HCT116 (cell line): Measurements from ENCODE around the gene GPR150. TPM values are rescaled to one million over a fixed set of nuclear protein-coding genes. Genes with fewer than 3 reads are reported as not detected.

ENCODE experiments used
- ATAC-seq: fragments of 200-7000 bp; cut with Tn5 transposase; 2 replicates; pipeline ENCODE4 v1.9.1; 2020; ENCODE audit warnings: mild to moderate bottlenecking, moderate library complexity
- BruUV-seq: library from RNA; stranded (reverse); fragments of 400-500 nt; replicated peaks from 2 replicates; lab custom pipeline; 2021; lab: Mats Ljungman, UMichigan
- CTCF ChIA-PET: fragments of 300-600 bp; sonication (Branson Sonifier 250); formaldehyde crosslinking; loops from one replicate; lab custom pipeline; 2021; ENCODE audit warnings: antibody characterized with exemption; lab: Charles Lee
- POLR2A ChIA-PET: fragments of 300-600, 350-600 bp; sonication (Branson Sonifier 250); formaldehyde crosslinking; loops from one replicate; lab custom pipeline; 2021; ENCODE audit warnings: antibody characterized with exemption; lab: Charles Lee
- RAD21 ChIA-PET, 2 experiments: fragments of 300-600 bp; sonication (Branson Sonifier 250); formaldehyde crosslinking; loops; one replicate each; lab custom pipeline; 2023; ENCODE audit warnings: low total read pairs in 2 of 2; ENCODE audit not compliant: uncharacterized antibody in 2 of 2, unreplicated experiment in 2 of 2, low non-redundant PET in 1 of 2; lab: Charles Lee
- DNase-seq: peaks from one replicate; pipeline ENCODE4 v3.0.0-alpha.2; 2010; ENCODE audit warnings: low read depth, low spot score
- H2AFZ ChIP-seq: fragments of 200-600 bp; shearing (Covaris generic), sonication (generic); 2 replicates; pipeline ENCODE4 v1.6.1; 2017; ENCODE audit warnings: low read depth, mixed run types, mixed read lengths, antibody characterized with exemption, low read length; ENCODE audit not compliant: poor library complexity, severe bottlenecking
- H3K27ac ChIP-seq: 2 replicates; pipeline ENCODE4 v1.5.1; 2012; ENCODE audit warnings: low read depth, low read length
- H3K27me3 ChIP-seq: fragments of 200-600 bp; sonication (generic); 2 replicates; pipeline ENCODE4 v1.6.1; 2016; ENCODE audit warnings: mixed run types, low read length, mixed read lengths; ENCODE audit not compliant: insufficient read depth
- H3K36me3 ChIP-seq, 2 experiments: fragments of 200-500 bp in 1 of 2; fragments of 200-600 bp in 1 of 2; sonication (Bioruptor generic) in 1 of 2; sonication (generic) in 1 of 2; 2 replicates each; pipeline versions ENCODE4 v1.5.1 to v1.6.1; 2014 to 2016; ENCODE audit warnings: low read length in 2 of 2, inconsistent platforms in 1 of 2, mixed read lengths in 1 of 2, mixed run types in 1 of 2; ENCODE audit not compliant: insufficient read depth in 2 of 2, control insufficient read depth in 1 of 2
- H3K4me1 ChIP-seq, 2 experiments: fragments of 200-600 bp in 1 of 2; sonication (generic) in 1 of 2; 2 replicates each; pipeline versions ENCODE4 v1.5.1 to v1.6.1; 2012 to 2017; ENCODE audit warnings: low read length in 2 of 2, inconsistent platforms in 1 of 2, mild to moderate bottlenecking in 1 of 2, mixed read lengths in 1 of 2, mixed run types in 1 of 2, moderate library complexity in 1 of 2; ENCODE audit not compliant: insufficient read depth in 2 of 2, control insufficient read depth in 1 of 2
- H3K4me2 ChIP-seq: fragments of 200-600 bp; sonication (generic); 2 replicates; pipeline ENCODE4 v1.6.1; 2017; ENCODE audit warnings: mixed run types, low read length, mixed read lengths
- H3K4me3 ChIP-seq, 2 experiments: fragments of 200-600 bp in 1 of 2; sonication (generic) in 1 of 2; replicated peaks in 1 of 2; 2 replicates each; pipeline ENCODE4 v1.5.1; 2011 to 2016; ENCODE audit warnings: low read length in 2 of 2, control low read depth in 1 of 2, low read depth in 1 of 2, mild to moderate bottlenecking in 1 of 2, mixed read lengths in 1 of 2, mixed run types in 1 of 2
- H3K79me2 ChIP-seq: fragments of 200-600 bp; sonication (generic); 2 replicates; pipeline ENCODE4 v1.6.1; 2017; ENCODE audit warnings: mild to moderate bottlenecking, mixed run types, low read length, moderate library complexity, mixed read lengths; ENCODE audit not compliant: insufficient read depth
- H3K9ac ChIP-seq: fragments of 200-600 bp; sonication (generic); 2 replicates; pipeline ENCODE4 v1.6.1; 2016; ENCODE audit warnings: low read length, mixed read lengths
- H3K9me2 ChIP-seq: fragments of 200-600 bp; sonication (generic), shearing (Covaris generic); 2 replicates; pipeline ENCODE4 v1.6.1; 2017; ENCODE audit warnings: mixed run types, mild to moderate bottlenecking, moderate library complexity; ENCODE audit not compliant: insufficient read depth
- H3K9me3 ChIP-seq, 2 experiments: fragments of 200-500 bp in 1 of 2; fragments of 200-600 bp in 1 of 2; sonication (Bioruptor generic) in 1 of 2; sonication (generic) in 1 of 2; 2 replicates each; pipeline ENCODE4 v1.6.1; 2014 to 2017; ENCODE audit warnings: low read length in 2 of 2, mixed read lengths in 2 of 2, inconsistent platforms in 1 of 2, low read depth in 1 of 2, mild to moderate bottlenecking in 1 of 2, mixed run types in 1 of 2, moderate library complexity in 1 of 2; ENCODE audit not compliant: control insufficient read depth in 1 of 2, insufficient read depth in 1 of 2
- H4K20me1 ChIP-seq: fragments of 200-600 bp; sonication (generic), shearing (Covaris generic); 2 replicates; pipeline ENCODE4 v1.6.1; 2017; ENCODE audit warnings: mixed run types, mild to moderate bottlenecking, moderate library complexity; ENCODE audit not compliant: insufficient read depth
- ATF3 ChIP-seq: IDR thresholded peaks from 2 replicates; pipeline ENCODE4 v1.6.1; 2012
- CBX3 ChIP-seq: IDR thresholded peaks from 2 replicates; pipeline ENCODE4 v1.6.1; 2012; ENCODE audit warnings: low read depth
- CEBPB ChIP-seq: IDR thresholded peaks from 2 replicates; pipeline ENCODE4 v1.6.1; 2012; ENCODE audit warnings: low read depth
- ELF1 ChIP-seq: IDR thresholded peaks from 2 replicates; pipeline ENCODE4 v1.6.1; 2012; ENCODE audit warnings: low read depth, borderline replicate concordance
- EZH2 ChIP-seq: fragments of 200-600 bp; sonication (generic); IDR thresholded peaks from 2 replicates; pipeline ENCODE4 v1.6.1; 2017; ENCODE audit warnings: antibody characterized with exemption, mixed run types
- EZH2phosphoT487 ChIP-seq: fragments of 200-600 bp; IDR thresholded peaks from 2 replicates; pipeline ENCODE4 v1.6.1; 2018; ENCODE audit warnings: antibody characterized with exemption, borderline replicate concordance
- JUND ChIP-seq: IDR thresholded peaks from 2 replicates; pipeline ENCODE4 v1.6.1; 2012
- MAX ChIP-seq: IDR thresholded peaks from 2 replicates; pipeline ENCODE4 v1.6.1; 2012
- POLR2A ChIP-seq: IDR thresholded peaks from 2 replicates; pipeline ENCODE4 v1.7.0; 2011; ENCODE audit warnings: borderline replicate concordance; ENCODE audit not compliant: insufficient read depth, insufficient read length; ENCODE audit errors: extremely low read depth
- RAD21 ChIP-seq: IDR thresholded peaks from 2 replicates; pipeline ENCODE4 v1.6.1; 2012; ENCODE audit warnings: low read depth, mild to moderate bottlenecking
- REST ChIP-seq: IDR thresholded peaks from 2 replicates; pipeline ENCODE4 v1.6.1; 2012; ENCODE audit warnings: low read depth
- SIN3A ChIP-seq: IDR thresholded peaks from 2 replicates; pipeline ENCODE4 v1.6.1; 2012; ENCODE audit warnings: low read depth
- SP1 ChIP-seq: IDR thresholded peaks from 2 replicates; pipeline ENCODE4 v1.6.1; 2012; ENCODE audit warnings: low read depth
- SRF ChIP-seq: IDR thresholded peaks from 2 replicates; pipeline ENCODE4 v1.6.1; 2012; ENCODE audit warnings: low read depth
- TCF7L2 ChIP-seq: IDR thresholded peaks from 2 replicates; pipeline ENCODE4 v1.7.0; 2011; ENCODE audit warnings: borderline replicate concordance, inconsistent platforms; ENCODE audit not compliant: insufficient read depth, insufficient read length; ENCODE audit errors: extremely low read depth
- YY1 ChIP-seq: IDR thresholded peaks from 2 replicates; pipeline ENCODE4 v1.6.1; 2011; ENCODE audit warnings: low read length, low read depth, moderate library complexity, mild to moderate bottlenecking; ENCODE audit not compliant: insufficient replicate concordance; ENCODE audit errors: extremely low read depth
- ZFX ChIP-seq: fragments of 450-650 bp; IDR thresholded peaks from 2 replicates; pipeline ENCODE4 v1.6.1; 2017
- ZNF274 ChIP-seq: fragments of 200-500 bp; sonication (Bioruptor generic); IDR thresholded peaks from 2 replicates; pipeline ENCODE4 v1.6.1; 2014; ENCODE audit warnings: mild to moderate bottlenecking, low read depth, low read length, inconsistent platforms
- intact Hi-C: fragments of 100-400 bp; cut with micrococcal nuclease; formaldehyde crosslinking; loops from 2 replicates; pipeline ENCODE4 v1.10.0; 2022
- total RNA-seq: library from RNA; stranded (reverse); gene quantifications from one replicate; pipeline ENCODE4 v1.2.1, GENCODE V29; 2021; ENCODE audit not compliant: unreplicated experiment
- TF ChIP-seq, protein P1 (sequence below), 3 experiments: fragments of 200-600 bp in 1 of 3; sonication (generic) in 1 of 3; IDR thresholded peaks in 2 of 3; conservative IDR thresholded peaks in 1 of 3; 2 replicates each; pipeline ENCODE4 v1.5.1; 2012 to 2017; ENCODE audit warnings: low read depth in 2 of 3, low read length in 2 of 3, antibody characterized with exemption in 1 of 3, borderline replicate concordance in 1 of 3, control low read depth in 1 of 3, mild to moderate bottlenecking in 1 of 3, mixed read lengths in 1 of 3, mixed run types in 1 of 3, moderate library complexity in 1 of 3; ENCODE audit not compliant: insufficient read depth in 1 of 3

The GPR150 gene
- total RNA-seq, 1 experiment from 2014 or later, result not detected

GRCh38 chr5:95609711-95610110 is 10.2 kb upstream of the GPR150 start (continued):
- TF ChIP-seq ELF1, result no peak
- TF ChIP-seq RAD21, result no peak
- no peak for TF ChIP-seq MAX
- TF ChIP-seq, all 23 proteins: peak for 0

DNA sequence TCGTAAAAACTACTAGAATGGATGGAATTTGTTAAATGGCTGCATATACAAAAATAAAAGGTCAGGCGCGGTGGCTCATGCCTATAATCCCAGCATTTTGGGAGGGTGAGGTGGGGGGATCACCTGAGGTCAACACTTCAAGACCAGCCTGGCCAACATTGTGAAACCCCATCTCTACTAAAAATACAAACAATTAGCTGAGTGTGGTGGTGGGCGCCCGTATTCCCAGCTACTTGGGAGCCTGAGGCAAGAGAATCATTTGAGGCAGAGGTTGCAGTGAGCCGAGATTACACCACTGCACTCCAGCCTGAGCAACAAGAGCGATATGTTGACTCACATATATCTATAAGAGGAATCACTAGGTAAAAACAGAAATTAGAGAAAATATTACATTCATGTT is 9.3 kb upstream of the GPR150 start:
- H3K27ac ChIP-seq, result no peak overlapping the region
- no TSS peak for BruUV-seq
- no peak overlapping the region for H2AFZ ChIP-seq
- no peaks in the 10 kb centered on the region for H4K20me1 ChIP-seq
- no peaks in the 10 kb centered on the region for H3K79me2 ChIP-seq
- no peak overlapping the region for H3K4me3 ChIP-seq
- intact Hi-C loops, result no loop called here
- RAD21 ChIA-PET, result no interaction called here
- H3K27me3 ChIP-seq, result no peaks in the 10 kb centered on the region
- H3K9me3 ChIP-seq, result peaks cover 0 to 4% of the 10 kb centered on the region in 2 experiments; a peak in 1 of 4 replicates
- no peak overlapping the region for H3K4me2 ChIP-seq
- no peak overlapping the region for H3K9ac ChIP-seq
- H3K36me3 ChIP-seq, result no peaks in the 10 kb centered on the region
- CTCF ChIA-PET, result no interaction called here
- TF ChIP-seq REST (no peak), CBX3 (no peak), SIN3A (no peak), CEBPB (no peak), JUND (no peak), TCF7L2 (no peak), POLR2A (no peak), EZH2phosphoT487 (no peak), RAD21 (no peak), YY1 (no peak), ELF1 (no peak), EZH2 (no peak), ZNF274 (no peak), SRF (no peak), ATF3 (no peak), SP1 (no peak), ZFX (no peak)
- TF ChIP-seq, protein P1, sequence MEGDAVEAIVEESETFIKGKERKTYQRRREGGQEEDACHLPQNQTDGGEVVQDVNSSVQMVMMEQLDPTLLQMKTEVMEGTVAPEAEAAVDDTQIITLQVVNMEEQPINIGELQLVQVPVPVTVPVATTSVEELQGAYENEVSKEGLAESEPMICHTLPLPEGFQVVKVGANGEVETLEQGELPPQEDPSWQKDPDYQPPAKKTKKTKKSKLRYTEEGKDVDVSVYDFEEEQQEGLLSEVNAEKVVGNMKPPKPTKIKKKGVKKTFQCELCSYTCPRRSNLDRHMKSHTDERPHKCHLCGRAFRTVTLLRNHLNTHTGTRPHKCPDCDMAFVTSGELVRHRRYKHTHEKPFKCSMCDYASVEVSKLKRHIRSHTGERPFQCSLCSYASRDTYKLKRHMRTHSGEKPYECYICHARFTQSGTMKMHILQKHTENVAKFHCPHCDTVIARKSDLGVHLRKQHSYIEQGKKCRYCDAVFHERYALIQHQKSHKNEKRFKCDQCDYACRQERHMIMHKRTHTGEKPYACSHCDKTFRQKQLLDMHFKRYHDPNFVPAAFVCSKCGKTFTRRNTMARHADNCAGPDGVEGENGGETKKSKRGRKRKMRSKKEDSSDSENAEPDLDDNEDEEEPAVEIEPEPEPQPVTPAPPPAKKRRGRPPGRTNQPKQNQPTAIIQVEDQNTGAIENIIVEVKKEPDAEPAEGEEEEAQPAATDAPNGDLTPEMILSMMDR (IDR thresholded peaks at IDR 0.05 in 2 of 3, conservative IDR thresholded peaks at IDR 0.05 in 1 of 3; ENCODE audit: borderline replicate concordance in 1 of 3, insufficient read depth in 1 of 3, low read depth in 2 of 3, low read length in 2 of 3), result no peak
- TF ChIP-seq, all 23 proteins: peak for 0
- POLR2A ChIA-PET, result no interaction called here
- ATAC-seq, result no peak
- Histone ChIP-seq H3K9me2 (no peaks in the 10 kb centered on the region), H3K4me1 (no peaks in the 10 kb centered on the region)
- DNase-seq, result no peak
